HG03103 (cell line): Measurements from ENCODE around the gene ATP6V0C.

Source experiments
- ATAC-seq: cut with Tn5 transposase; IDR thresholded peaks from one replicate; pipeline ENCODE4 v1.9.1; 2021; ENCODE audit warnings: low read depth; ENCODE audit not compliant: unreplicated experiment

ATP6V0C gene

DNA sequence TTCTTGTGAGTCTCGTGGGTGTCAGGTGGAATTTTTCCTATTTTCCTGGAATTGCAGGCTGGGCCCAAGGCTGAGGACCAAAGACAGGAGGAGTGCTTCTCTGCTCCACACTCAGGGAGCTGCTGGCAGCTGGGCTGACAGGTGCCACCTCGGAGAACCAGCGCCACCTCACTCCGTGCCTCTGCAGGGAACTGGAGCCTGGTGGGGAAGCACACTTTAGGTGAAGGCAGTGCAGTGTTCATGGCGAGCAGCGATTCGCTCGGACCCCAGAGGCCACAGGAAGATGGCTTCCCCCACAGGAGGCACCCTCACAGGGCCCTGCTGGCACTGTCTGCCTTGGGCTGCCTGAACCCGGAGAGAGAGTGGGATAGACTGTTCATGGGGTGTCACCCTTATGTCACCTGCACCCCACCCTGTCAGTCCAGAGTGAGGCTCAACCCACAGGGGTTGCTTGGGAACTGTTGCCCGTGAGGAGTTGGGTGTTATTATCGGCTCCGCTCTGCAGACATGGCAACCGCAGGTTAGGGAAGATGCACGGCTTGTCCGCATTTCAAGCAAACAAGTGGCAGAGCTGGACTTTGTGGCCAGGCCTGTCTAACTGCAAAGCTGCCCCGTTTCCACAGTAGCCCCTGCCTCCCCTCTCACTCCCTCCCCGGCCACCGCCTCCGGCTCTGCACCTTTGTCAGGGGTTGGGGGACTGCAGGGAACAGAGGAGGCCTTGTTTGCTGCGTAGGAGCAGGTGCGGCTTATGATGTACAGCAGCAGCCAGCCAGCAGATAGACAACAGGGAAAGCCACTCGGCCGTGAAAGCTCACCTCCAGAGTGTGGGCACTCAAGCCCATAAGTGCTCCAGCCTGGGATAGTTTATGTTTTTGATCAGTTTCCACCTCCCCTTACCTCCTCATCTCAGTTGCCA lies 23.3 kb upstream of the ATP6V0C start:
- ATAC-seq: no peak

DNA sequence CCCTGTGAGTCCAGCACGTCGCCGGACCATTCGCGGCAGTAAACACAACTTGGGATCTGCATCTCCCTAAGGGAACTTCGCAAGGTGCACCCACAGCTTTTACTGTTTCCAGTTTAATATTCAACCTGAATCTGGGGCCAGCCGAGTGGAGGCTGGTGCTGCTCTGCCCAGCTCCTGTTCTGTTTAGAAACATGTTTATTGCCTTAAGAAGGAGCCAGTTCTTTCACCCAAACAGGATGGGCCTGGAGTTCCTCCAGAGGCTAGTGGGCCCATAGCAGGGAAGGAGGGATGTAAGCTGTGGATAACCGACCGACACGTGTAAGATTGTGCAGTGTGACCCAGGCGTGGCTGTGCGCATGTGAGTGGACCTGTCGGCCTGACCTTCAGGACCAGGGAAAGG lies 21.5 kb upstream of the ATP6V0C start:
- no peak for ATAC-seq

DNA sequence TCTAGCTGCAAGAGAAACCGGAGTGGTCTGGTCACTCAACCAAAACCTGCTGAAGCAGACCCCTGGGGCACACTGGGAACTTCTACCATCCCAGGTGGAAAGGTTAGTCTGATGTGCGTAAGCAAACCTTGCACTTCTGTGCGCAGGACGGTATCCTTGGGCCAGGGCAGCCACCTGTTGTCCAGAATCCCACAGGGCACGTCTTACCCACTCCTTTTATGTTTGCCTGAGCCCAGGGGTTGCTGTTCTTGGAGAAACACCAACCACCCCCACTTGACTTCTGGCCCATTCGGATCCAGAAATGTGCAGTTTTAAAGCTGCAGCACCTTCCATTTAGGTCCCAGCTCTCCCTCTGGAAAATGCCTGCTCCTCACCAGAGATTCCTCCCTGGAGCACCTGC lies 20.1 kb upstream of the ATP6V0C start:
- ATAC-seq: no peak

DNA sequence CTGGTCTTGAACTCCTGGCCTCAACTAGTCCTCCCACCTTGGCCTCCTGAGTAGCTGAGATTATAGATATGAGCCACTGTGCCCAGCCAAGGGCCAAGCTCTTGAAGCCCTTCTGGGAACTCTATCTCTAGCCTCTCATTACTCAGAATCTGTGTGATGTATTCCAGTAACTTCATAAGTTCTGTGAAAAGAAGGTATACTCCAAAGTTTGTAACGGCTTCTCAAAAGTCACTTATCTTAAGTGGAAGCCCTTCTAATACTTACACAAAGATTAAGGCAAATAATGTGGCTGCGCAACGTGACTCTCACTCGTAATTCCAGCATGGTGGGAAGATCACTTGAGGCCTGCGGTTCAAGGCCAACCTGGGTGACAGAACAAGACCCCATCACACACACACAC lies 19.1 kb upstream of the ATP6V0C start:
- no peak for ATAC-seq

DNA sequence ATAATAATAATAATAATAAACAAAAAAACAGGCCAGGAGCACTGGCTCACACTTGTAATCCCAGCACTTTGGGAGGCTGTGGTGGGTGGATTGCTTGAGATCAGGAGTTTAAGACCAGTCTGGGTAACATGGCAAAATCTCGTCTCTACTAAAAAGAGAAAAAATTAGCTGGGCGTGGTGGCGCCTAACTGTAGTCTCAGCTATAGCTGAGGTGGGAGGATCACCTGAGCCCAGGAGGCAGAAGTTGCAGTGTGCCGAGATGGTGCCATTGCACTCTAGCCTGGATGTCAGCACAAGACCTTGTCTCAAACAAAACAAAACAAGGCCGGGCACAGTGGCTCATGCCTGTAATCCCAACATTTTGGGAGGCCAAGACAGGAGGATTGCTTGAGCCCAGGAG lies 18.7 kb upstream of the ATP6V0C start:
- no peak for ATAC-seq

DNA sequence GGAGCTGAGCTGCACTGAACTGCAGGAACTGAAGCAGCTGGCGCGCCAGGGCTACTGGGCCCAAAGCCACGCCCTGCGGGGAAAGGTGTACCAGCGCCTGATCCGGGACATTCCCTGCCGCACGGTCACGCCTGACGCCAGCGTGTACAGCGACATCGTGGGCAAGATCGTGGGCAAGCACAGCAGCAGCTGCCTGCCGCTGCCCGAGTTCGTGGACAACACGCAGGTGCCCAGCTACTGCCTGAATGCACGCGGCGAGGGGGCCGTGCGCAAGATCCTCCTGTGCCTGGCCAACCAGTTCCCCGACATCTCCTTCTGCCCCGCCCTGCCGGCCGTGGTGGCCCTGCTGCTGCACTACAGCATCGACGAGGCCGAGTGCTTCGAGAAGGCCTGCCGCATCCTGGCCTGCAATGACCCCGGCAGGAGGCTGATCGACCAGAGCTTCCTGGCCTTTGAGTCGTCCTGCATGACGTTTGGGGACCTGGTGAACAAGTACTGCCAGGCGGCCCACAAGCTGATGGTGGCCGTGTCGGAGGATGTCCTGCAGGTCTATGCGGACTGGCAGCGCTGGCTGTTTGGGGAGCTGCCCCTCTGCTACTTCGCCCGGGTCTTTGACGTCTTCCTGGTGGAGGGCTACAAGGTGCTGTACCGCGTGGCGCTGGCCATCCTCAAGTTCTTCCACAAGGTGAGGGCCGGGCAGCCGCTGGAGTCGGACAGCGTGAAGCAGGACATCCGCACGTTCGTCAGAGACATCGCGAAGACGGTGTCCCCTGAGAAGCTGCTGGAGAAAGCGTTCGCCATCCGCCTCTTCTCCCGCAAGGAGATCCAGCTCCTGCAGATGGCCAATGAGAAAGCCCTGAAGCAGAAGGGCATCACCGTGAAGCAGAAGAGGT lies 17.3 kb upstream of the ATP6V0C start:
- ATAC-seq: no peak

DNA sequence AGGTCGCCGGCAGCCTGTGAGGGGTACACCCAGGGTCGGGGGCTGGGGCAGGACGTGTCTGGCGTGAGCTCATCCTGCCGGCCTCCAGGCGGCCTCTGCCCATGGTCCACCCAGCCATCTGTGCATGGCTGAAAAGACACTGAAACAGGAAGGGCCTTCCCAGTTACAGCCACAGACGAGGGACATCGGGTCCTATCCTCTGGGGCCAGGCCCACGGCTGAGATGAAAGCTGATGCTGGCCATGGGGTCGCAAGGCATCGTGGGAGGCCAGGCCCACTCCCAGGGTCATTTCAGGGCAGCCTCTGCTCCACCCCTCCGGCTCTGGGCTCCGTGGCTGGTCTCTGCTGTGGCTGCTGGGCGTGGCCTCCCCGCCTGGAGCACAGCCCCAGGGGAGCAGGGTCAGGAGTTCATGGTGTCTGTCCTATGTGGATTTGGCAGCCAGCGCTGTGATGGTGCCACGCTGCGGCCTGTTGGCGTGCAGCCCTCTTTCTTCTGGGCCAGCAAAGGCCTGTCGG lies 16.6 kb upstream of the ATP6V0C start:
- ATAC-seq: no peak

DNA sequence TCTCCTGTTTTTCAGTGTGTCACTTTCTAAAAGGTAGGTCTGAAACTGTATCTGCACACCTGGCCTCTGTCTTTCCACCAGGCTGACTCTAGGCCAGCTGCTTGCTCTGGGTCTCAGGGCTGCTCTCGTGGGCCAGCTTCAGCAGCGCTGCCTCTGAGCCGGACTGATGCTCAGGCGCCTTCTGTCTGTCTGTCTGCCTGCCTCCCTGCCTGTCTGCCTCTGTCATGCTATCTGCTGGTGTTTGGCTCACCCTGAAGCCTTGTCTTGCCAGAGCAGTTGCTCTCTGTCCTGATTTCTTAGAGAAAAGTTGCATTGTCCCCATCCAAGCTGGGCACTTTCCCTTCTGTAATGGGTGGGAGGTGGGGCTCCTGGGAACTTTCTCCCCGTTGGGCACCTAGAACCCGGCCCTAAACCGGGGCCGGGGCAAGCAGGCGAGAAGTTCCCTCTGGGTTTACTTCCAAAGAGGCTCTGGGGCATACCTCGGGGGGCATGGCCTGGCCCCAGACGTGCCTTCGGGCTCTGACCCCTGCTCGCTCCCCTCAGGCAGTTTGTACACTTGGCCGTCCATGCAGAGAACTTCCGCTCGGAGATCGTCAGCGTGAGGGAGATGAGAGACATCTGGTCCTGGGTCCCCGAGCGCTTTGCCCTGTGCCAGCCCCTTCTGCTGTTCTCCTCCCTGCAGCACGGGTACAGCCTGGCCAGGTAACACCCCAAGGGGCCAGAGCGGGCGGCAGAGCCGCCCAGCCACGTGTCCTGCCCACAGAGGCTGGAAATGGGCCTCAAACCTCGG lies 15.9 kb upstream of the ATP6V0C start:
- no peak for ATAC-seq

DNA sequence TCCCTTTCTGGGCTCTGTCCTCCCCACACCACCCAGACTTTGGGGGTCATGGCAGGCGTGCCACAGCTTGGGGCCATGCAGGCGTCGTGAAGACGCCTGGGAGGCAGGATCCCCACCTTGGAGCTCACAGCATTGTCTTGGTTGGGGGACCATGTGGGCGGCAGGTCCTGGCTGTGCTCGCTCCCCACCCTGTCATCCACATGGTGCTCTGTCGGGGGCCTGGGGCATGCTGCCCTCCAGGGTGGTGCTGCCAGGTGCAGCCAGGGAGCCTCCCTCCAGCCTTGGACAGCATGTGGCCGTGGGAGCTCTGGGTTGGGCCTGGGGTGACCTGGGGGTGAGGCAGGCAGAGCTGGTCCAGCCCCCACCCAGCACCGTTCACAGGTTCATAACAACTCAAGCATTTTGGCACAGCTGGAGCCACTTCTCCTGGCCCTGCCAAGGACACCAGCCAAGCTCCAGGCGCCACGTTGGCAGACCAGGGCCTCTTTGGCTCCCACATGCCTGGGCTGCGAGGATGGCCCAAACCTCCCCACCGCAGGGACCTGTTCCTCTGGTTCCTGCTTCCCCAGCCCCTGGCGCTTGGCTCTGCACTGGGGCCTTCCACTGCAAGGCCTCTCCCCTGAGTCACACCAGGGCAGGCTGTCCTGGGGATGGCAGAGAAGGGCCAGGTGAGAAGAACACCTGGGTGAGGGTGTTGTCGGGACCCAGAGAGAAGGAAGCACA lies 15.1 kb upstream of the ATP6V0C start:
- no peak for ATAC-seq

DNA sequence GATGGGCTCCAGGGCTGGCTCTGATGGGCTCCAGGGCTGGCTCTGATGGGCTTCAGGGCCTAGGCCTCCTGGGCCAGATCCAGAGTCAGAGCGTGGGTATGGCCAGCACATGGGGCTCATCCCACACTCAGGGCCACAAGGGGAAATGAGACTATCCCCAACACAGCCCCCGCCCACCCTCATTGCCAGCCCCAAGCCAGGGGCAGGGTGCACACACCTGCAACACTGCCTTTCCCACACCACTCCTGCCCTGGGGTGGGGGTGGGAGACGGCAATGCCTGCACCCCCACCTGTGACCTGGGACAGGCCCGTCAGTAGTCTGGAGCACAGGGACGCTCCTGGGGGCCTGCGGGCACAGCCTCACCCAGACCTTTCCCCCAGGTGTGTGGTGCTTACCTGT lies 14.3 kb upstream of the ATP6V0C start:
- no peak for ATAC-seq

DNA sequence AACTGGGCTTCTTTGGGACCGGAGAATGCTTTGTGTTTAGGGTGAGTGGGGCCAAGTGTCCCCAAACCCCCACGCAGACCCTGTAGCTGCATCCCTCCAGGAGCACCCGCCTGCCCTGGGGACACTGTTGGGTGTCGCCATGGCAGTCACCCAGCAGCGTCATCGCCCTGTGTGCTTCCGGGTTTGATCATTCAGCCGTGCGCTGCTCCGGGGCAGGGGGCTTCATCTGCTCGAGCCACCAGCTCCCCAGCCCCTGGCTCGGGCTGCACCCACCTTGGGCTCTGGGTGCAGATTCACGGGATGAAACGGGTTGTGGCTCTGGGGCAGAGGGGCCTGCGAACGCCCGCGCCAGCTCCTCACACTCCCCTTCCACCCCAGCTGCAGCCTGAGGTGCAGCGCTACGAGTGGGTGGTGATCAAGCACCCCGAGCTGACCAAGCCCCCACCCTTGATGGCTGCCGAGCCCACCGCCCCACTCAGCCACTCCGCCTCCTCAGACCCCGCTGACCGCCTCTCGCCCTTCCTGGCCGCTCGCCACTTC lies 13.8 kb upstream of the ATP6V0C start:
- no peak for ATAC-seq

DNA sequence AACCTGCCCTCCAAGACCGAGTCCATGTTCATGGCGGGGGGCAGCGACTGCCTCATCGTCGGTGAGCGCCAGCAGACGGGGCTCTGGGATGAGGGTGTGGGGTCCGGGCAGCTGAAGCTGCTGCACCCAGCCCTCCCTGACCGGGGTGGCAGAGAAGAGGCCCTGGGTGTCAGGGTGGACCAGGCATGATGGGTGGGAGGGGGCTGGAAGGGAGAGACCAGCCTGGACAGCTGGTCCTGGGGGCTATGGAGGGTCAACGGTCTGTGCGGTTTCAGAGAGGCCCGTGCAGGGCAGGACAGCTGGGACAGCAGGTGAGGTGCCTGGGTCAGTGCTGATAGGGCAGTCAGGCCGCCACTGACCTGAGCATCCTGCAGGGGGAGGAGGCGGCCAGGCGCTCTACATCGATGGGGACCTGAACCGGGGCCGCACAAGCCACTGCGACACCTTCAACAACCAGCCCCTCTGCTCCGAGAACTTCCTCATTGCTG lies 13.3 kb upstream of the ATP6V0C start:
- ATAC-seq: no peak

DNA sequence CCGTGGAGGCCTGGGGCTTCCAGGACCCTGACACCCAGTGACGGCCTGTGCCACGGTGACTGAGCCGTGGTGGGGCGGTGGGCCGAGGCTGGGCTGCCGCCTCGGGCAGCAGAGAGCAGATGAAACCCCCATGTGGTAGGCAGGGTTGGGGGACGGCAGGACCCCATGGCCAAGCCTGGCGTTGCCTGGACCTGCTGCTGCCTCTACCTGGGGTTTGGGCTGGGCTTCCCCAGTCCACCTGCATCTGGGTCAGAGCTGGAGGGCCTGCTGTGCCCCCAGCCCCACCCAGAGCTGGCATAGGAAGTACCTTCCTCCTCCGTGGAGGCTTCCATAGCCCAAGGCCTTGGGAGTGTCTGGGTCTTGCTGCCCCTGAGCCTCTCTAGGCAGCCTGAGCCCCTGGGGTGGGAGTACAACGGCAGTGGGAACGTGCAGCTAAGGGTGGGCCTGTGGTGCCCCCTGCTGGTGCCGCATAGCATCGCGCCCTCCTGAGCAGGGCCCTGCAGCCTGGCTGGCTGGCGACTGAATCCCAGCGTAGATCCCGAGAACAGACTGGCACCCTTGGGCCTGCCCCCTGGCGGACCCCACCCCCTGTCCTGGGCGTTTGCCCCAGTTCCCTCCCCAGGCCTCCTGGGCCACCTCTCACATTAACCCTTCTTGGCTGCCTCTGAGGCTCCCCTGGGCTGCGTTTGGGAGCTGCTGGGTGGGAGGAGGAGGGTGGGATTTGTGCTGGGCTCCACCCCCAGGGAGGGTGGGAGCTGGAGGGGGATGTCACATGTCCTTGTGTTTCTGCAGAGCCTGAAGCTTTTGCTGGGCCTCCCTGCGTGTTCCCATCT lies 12.6 kb upstream of the ATP6V0C start:
- ATAC-seq: no peak

DNA sequence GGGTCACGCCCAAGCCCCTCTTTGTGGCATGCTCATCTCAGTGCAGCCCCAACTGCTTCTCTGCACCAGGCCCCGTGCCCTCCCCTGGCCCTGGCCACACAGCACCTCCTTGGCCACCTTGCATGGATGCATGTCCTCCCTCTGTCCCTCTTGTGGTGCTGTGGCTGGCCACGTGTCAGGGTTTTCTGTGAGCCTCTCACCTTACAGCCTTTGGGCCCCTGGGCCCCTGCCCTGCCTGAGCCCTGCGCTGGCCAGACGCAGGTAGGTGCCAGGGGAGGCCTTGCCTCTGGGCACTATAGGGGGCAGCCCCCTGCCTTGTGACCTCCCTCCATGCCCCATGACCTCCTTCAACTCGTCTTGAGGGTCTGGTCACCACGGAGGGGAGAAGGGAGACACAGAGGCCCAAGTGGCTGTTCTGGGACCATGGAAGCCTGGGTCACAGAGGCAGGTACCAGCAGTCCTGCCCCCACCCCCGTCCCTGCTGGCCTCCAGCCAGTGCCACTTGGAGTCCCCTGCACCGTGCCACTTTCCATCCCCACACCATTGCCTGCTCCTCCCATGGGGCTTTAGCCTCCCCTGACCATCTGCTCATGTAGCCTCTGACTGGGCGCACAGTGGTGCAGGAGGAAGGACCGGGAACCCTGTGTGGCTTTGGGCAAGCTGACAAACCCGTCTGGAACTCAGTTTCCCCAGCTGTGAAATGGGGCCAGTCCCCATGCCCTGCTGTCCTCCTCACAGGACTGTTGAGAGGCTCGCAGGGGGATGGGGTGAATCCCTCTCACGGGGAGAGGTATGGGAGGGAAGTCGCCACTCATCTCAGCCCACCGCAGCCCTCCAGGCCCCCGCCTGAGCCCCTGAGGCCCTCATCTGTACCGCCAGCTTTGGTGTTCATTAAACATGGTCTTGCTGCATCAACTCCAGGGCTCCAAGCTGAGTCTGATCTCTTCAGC lies 11.5 kb upstream of the ATP6V0C start:
- ATAC-seq: no peak

DNA sequence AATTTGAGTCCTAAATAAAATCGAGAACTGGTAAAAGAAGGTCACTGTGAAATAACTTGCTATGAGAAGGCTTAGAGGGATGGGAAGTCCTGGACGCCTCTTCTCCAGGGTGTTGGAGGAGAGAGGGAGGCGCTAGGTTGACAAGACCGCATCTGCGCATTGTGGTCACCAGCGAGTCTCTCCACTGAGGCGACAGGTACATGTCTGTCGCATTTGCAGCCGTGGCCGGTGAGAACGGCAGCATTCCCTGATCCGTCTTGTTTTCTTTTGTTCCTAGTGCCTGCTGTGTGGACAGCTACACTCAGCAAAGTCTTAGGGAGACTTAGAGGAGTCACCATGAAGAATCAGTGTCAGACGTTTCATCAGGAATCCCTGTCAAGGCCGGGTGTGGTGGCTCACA lies 8.1 kb upstream of the ATP6V0C start:
- no peak for ATAC-seq

DNA sequence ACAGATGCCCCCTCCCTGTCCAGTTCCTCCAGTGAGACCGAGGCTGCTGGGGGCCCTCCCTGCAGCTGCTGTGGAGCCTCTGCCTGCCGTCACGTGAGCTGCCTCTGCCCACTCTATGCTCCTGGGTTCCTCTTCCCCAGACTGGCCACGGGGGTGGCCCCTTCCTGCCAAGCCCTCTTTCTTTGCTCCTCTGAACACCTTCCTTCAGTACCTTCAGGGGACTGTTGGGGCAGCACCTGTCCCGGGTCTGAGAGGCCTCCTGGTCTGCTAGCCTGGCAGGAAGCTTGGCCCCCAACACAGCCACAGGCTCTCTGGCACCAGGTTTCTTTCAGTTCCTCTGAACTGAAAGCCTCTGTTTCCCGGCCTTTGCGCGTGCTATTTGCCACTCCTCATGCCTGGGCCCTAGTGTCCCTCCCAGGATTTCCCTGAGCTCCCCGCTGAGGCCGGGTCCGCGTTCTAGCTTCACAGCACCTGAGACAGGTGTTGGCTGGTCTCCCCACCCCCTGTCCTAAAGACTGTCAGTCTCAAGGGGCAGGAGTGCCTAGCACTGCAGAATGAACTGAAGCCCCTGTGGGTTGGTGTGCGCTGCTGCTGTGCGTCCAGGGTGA lies 6.6 kb upstream of the ATP6V0C start:
- no peak for ATAC-seq

DNA sequence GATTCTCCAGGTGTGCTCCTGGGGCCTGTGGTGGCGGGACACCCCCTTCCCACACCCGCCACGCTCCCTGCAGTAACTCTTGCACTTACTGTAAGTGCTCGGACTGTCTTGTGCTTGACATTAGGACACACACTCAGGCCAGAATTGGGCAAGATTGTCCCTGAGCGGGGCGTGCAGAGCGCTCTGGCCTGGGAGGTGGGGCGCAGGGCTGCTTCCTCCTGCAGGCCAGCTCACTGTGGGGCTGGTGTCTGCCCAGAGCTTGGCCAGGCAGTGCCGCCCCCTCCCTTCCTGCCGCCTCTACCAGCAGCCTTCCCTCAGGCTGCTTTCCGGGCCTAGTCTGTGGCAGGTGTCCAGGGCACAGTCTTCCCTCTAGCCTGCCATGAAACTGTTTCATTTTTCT lies 6.1 kb upstream of the ATP6V0C start:
- ATAC-seq: no peak
